ENCODE data around the gene EIF4G2.

- no peak for TF ChIP-seq CTCF (IDR thresholded peaks at IDR 0.05)
- TF ChIP-seq POLR2AphosphoS5 (IDR thresholded peaks at IDR 0.05; ENCODE audit: low read depth, low read length): no peak
These were observed 37.3 kb downstream of the EIF4G2 start for GRCh38 chr11:10771457-10771856.

Data from Panc1 (cell line).